CD14-positive monocyte (primary cell): ENCODE measurements around the gene PDZD8. TPM values are rescaled to one million over a fixed set of nuclear protein-coding genes. Genes with fewer than 3 reads are reported as not detected.

Experiments
- DNase-seq, 3 donors: peaks; one replicate each; pipeline ENCODE4 v3.0.0-alpha.2; 2011 to 2022
- H2AFZ ChIP-seq: 2 replicates; pipeline ENCODE4 v1.6.0; 2012; ENCODE audit warnings: mild to moderate bottlenecking, low read depth, low read length, inconsistent platforms; ENCODE audit not compliant: insufficient read depth, poor library complexity, severe bottlenecking
- H3K27ac ChIP-seq, 2 donors: 1 replicate in 1 of 2; 2 replicates in 1 of 2; pipeline ENCODE4 v1.5.1; 2012 to 2013; ENCODE audit warnings: low read length in 2 of 2, control low read depth in 1 of 2, inconsistent platforms in 1 of 2, low read depth in 1 of 2, mild to moderate bottlenecking in 1 of 2
- H3K27me3 ChIP-seq, 2 donors: one replicate each; pipeline versions ENCODE4 v1.6.0 to v1.6.1; 2011 to 2013; ENCODE audit warnings: low read length in 2 of 2; ENCODE audit not compliant: control insufficient read depth in 2 of 2, insufficient read depth in 2 of 2
- H3K36me3 ChIP-seq, 2 donors: replicated peaks in 1 of 2; 1 replicate in 1 of 2; 2 replicates in 1 of 2; pipeline versions ENCODE4 v1.5.1 to v1.6.1; 2012 to 2013; ENCODE audit warnings: low read length in 2 of 2, control low read depth in 1 of 2, inconsistent platforms in 1 of 2, mild to moderate bottlenecking in 1 of 2; ENCODE audit not compliant: insufficient read depth in 2 of 2, control insufficient read depth in 1 of 2
- H3K4me1 ChIP-seq, 2 donors: 1 replicate in 1 of 2; 2 replicates in 1 of 2; pipeline versions ENCODE4 v1.5.1 to v1.6.1; 2012 to 2013; ENCODE audit warnings: low read length in 2 of 2, control low read depth in 1 of 2, inconsistent platforms in 1 of 2, mild to moderate bottlenecking in 1 of 2, moderate library complexity in 1 of 2; ENCODE audit not compliant: insufficient read depth in 2 of 2, control insufficient read depth in 1 of 2
- H3K4me2 ChIP-seq: replicated peaks from 2 replicates; pipeline ENCODE3; 2012; ENCODE audit warnings: low read length, moderate library complexity, mild to moderate bottlenecking; ENCODE audit not compliant: poor library complexity, severe bottlenecking; ENCODE audit errors: extremely low read depth
- H3K4me3 ChIP-seq, 3 experiments: fragments of 200-600 bp in 1 of 3; sonication (generic) in 1 of 3; replicated peaks in 1 of 3; 1 replicate in 2 of 3; 2 replicates in 1 of 3; pipeline ENCODE4 v1.5.1; 2011 to 2013; ENCODE audit warnings: low read length in 3 of 3, mild to moderate bottlenecking in 3 of 3, control low read depth in 2 of 3, low read depth in 2 of 3, inconsistent platforms in 1 of 3, moderate library complexity in 1 of 3
- H3K79me2 ChIP-seq: 2 replicates; pipeline ENCODE4 v1.6.0; 2012; ENCODE audit warnings: mild to moderate bottlenecking, control low read depth, inconsistent platforms, low read length, moderate library complexity; ENCODE audit not compliant: insufficient read depth
- H3K9ac ChIP-seq: 2 replicates; pipeline ENCODE4 v1.6.0; 2017; ENCODE audit warnings: low read length, mild to moderate bottlenecking; ENCODE audit not compliant: insufficient read depth, poor library complexity, severe bottlenecking
- H3K9me3 ChIP-seq, 2 donors: replicated peaks in 1 of 2; 1 replicate in 1 of 2; 2 replicates in 1 of 2; pipeline versions ENCODE4 v1.5.1 to v1.6.1; 2012 to 2013; ENCODE audit warnings: low read length in 2 of 2, control low read depth in 1 of 2; ENCODE audit not compliant: control insufficient read depth in 1 of 2, insufficient read depth in 1 of 2
- H4K20me1 ChIP-seq: 2 replicates; pipeline ENCODE4 v1.6.0; 2012; ENCODE audit warnings: mild to moderate bottlenecking, low read length, control low read depth, moderate library complexity; ENCODE audit not compliant: insufficient read depth
- H3K27ac Mint-ChIP-seq, 7 donors: one replicate each; pipeline ENCODE4 v1.8.0; 2020; ENCODE audit warnings: mild to moderate bottlenecking in 7 of 7, mixed read lengths in 7 of 7, moderate library complexity in 6 of 7, inconsistent platforms in 2 of 7
- H3K27me3 Mint-ChIP-seq, 3 donors: one replicate each; pipeline ENCODE4 v1.8.0; 2021 to 2022; ENCODE audit warnings: low read depth in 3 of 3, mild to moderate bottlenecking in 3 of 3, mixed read lengths in 3 of 3, moderate library complexity in 3 of 3, inconsistent platforms in 1 of 3
- H3K36me3 Mint-ChIP-seq, 2 donors: one replicate each; pipeline ENCODE4 v1.8.0; 2020; ENCODE audit warnings: mixed read lengths in 2 of 2, inconsistent platforms in 1 of 2, mild to moderate bottlenecking in 1 of 2
- H3K4me1 Mint-ChIP-seq: one replicate; pipeline ENCODE4 v1.8.0; 2020; ENCODE audit warnings: mild to moderate bottlenecking, mixed read lengths
- H3K4me3 Mint-ChIP-seq, 2 donors: one replicate each; pipeline ENCODE4 v1.8.0; 2020; ENCODE audit warnings: mild to moderate bottlenecking in 2 of 2, mixed read lengths in 2 of 2, moderate library complexity in 1 of 2
- H3K9me3 Mint-ChIP-seq, 7 donors: one replicate each; pipeline ENCODE4 v1.8.0; 2020 to 2022; ENCODE audit warnings: mixed read lengths in 7 of 7, mild to moderate bottlenecking in 6 of 7, moderate library complexity in 6 of 7, inconsistent platforms in 2 of 7
- CTCF ChIP-seq: fragments of 200-600 bp; IDR thresholded peaks from one replicate; pipeline ENCODE4 v1.8.0; 2022; ENCODE audit warnings: antibody characterized with exemption, mild to moderate bottlenecking
- WGBS: methylation state at CpG from one replicate; pipeline ENCODE4 v1.1.5; 2013; ENCODE audit warnings: missing lambda C conversion rate; ENCODE audit not compliant: insufficient coverage; 5-methylcytosine and 5-hydroxymethylcytosine counted together
- intact Hi-C, 2 donors: fragments of 100-400 bp; cut with micrococcal nuclease; formaldehyde crosslinking; loops; one replicate each; pipeline versions ENCODE4 v1.15.0 to v1.15.1; 2023
- polyA plus RNA-seq, 3 donors: library from polyadenylated mRNA; depleted of rRNA in 1 of 3; unstranded in 2 of 3; stranded (reverse) in 1 of 3; fragments of 300-500 nt in 2 of 3; fragments of >200 nt in 1 of 3; fragmentation: Illumina TruSeq in 2 of 3; gene quantifications; 1 replicate in 2 of 3; 2 replicates in 1 of 3; pipeline ENCODE4 v1.2.3, GENCODE V29; 2012 to 2021

PDZD8 gene
- polyA plus RNA-seq, 3 donors = 4.6 to 104 (median 9.0) TPM

- Mint-ChIP-seq H3K27me3 (peaks cover 9 to 30% (median 11%) of the 10 kb centered on the region in 3 donors), H3K4me3 (no peak overlapping the region)
- no peak for DNase-seq
Measured at GRCh38 chr10:117249493-117250093, 125.6 kb downstream of the PDZD8 start.

GRCh38 chr10:117248750-117249465 lies 126.3 kb downstream of the PDZD8 start:
- Histone ChIP-seq H3K9ac (no peak overlapping the region), H3K27me3 (peaks cover 4 to 13% of the 10 kb centered on the region in 2 donors), H4K20me1 (no peaks in the 10 kb centered on the region), H3K9me3 (no peaks in the 10 kb centered on the region), H3K79me2 (no peaks in the 10 kb centered on the region), H3K4me1 (no peaks in the 10 kb centered on the region), H2AFZ (no peak overlapping the region), H3K4me3 (no peak overlapping the region), H3K27ac (no peak overlapping the region), H3K36me3 (no peaks in the 10 kb centered on the region), H3K4me2 (no peak overlapping the region)
- H3K27me3 Mint-ChIP-seq = peaks cover 12 to 33% (median 15%) of the 10 kb centered on the region in 3 donors
- H3K9me3 Mint-ChIP-seq = no peaks in the 10 kb centered on the region
- peaks cover 8% of the 10 kb centered on the region for H3K4me1 Mint-ChIP-seq
- TF ChIP-seq CTCF = no peak
- WGBS = 80% methylated on average over 1 of the region's 10 CpGs
- DNase-seq = no peak
- H3K4me3 Mint-ChIP-seq = peak overlapping the region in 1 of 2 donors; percentile 39
- no peak overlapping the region for H3K27ac Mint-ChIP-seq
- intact Hi-C loops = no loop called here
- H3K36me3 Mint-ChIP-seq = no peaks in the 10 kb centered on the region

More at GRCh38 chr10:117249493-117250093, 125.6 kb downstream of the PDZD8 start:
- H3K36me3 Mint-ChIP-seq = no peaks in the 10 kb centered on the region
- H3K9me3 Mint-ChIP-seq = no peaks in the 10 kb centered on the region
- Histone ChIP-seq H3K27me3 (peaks cover 4 to 10% of the 10 kb centered on the region in 2 donors), H2AFZ (no peak overlapping the region), H3K4me1 (no peaks in the 10 kb centered on the region), H3K36me3 (no peaks in the 10 kb centered on the region), H3K4me2 (no peak overlapping the region), H3K4me3 (no peak overlapping the region), H3K27ac (no peak overlapping the region), H3K9ac (no peak overlapping the region), H4K20me1 (no peaks in the 10 kb centered on the region), H3K79me2 (no peaks in the 10 kb centered on the region), H3K9me3 (no peaks in the 10 kb centered on the region)
- intact Hi-C loops = no loop called here
- H3K4me1 Mint-ChIP-seq = peaks cover 8% of the 10 kb centered on the region
- TF ChIP-seq CTCF = no peak
- no peak overlapping the region for H3K27ac Mint-ChIP-seq
- WGBS = 60% methylated on average over 3 of the region's 6 CpGs
